Skeletal muscle satellite cell (primary cell): ENCODE results near the gene ANKMY1.

Experiments
- H3K27me3 ChIP-seq: 2 replicates; pipeline ENCODE4 v1.7.0; 2013; ENCODE audit warnings: low read length; ENCODE audit not compliant: control insufficient read depth, insufficient read depth
- H3K36me3 ChIP-seq: 2 replicates; pipeline ENCODE4 v1.7.0; 2013; ENCODE audit warnings: mild to moderate bottlenecking, control low read depth, low read length; ENCODE audit not compliant: insufficient read depth
- H3K4me1 ChIP-seq: 2 replicates; pipeline ENCODE4 v1.7.0; 2013; ENCODE audit warnings: low read length; ENCODE audit not compliant: control insufficient read depth, insufficient read depth
- H3K4me2 ChIP-seq: 2 replicates; pipeline ENCODE4 v1.7.0; 2013; ENCODE audit warnings: mild to moderate bottlenecking, low read length
- H3K4me3 ChIP-seq: 2 replicates; pipeline ENCODE4 v1.7.0; 2013; ENCODE audit warnings: low read length
- H3K9ac ChIP-seq: 2 replicates; pipeline ENCODE4 v1.7.0; 2013; ENCODE audit warnings: mild to moderate bottlenecking, low read depth, low read length, moderate library complexity
- H3K9me3 ChIP-seq: replicated peaks from 2 replicates; pipeline ENCODE4 v1.7.0; 2013; ENCODE audit warnings: mild to moderate bottlenecking, control low read depth, low read length

ANKMY1 gene

DNA sequence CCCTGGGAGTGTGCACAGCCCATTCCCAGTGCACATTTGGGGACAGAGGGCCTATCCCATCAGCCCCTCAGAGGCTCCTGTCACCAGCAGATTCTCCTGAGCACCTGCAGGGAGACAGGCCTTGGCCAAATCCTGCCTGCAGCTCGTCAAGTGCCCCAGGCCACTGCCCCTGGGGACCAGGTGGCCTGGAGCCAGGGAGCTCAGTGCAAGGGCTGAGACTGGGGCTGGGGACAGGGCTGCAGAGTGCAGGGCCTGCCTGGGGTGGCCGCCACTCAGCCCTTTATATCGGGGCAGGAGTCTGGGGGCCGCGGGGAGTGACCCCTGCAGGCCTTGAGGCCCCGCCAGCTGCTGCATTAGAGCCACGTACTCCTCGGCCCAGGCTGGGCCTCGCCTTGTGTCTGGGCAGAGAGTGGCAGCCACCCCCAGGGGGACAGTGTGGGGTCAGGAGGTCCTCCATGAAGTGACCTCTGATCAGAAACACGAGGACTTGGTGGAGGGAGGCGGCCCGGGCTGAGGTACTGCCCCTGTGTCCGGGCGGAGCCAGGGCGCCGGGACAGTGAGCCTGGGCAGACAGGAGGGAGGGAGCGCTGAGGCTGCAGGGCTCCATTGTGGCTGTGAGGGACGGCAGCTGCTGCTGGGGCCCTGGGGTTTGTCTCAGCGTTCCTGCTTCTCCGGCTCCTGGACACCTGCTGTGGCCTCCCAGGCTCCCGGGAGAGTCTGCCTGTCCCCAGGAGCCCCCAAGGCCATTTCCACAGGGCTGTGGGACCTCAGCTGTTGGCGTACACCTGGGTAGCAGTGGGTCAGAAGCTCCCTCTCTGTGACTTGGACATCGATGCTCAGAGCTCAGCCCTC, 98.2 kb downstream of the ANKMY1 start:
- Histone ChIP-seq H3K4me3 (no peak overlapping the region), H3K4me2 (no peak overlapping the region), H3K27me3 (no peaks in the 10 kb centered on the region), H3K9ac (no peak overlapping the region), H3K4me1 (no peaks in the 10 kb centered on the region), H3K36me3 (peaks cover 26% of the 10 kb centered on the region), H3K9me3 (no peaks in the 10 kb centered on the region)

- H3K9ac ChIP-seq, result no peak overlapping the region
These were observed 98.8 kb downstream of the ANKMY1 start for GRCh38 chr2:240458900-240459391.

DNA sequence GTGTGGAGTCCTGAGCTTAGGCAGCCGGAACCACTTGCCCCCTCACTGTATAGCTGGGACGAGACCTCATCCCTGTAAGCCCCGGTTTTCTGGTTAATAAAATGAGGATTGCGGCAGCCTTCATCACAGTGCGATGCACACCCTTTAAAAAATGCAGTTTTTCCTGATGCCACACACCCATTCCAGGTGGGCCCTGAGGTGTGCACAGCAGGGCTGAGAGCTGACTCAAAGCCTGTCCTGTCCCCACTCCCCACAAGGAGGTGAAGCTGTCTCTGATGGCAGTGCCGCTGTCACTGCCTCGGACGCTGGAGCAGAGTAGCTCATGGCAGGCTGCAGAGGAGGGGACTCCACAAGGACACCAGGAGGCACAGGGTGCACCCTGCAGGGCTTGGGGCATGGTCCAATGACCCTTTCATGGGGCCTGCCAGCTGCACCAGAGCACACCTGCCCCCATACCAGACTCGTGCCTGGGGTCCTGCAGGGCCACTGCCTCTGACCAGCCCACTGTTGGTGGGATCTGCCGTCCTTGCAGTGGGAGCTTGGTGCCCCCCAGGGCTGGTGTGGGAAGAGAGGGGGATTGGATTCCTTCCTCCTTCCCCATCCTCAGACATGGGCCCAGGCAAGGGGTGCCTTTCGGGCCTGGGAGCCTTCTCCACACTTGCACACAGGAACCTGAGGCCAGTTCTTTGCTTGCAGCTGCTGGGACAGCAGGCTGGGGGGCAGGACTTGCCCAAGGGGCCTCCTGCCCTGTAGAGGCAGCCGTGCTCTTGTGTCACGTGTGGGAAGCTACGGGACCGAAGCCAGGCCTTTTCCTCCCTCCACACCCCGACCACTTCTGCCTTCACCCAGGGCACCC, 99.5 kb downstream of the ANKMY1 start:
- peaks cover 16% of the 10 kb centered on the region for H3K36me3 ChIP-seq
- no peak overlapping the region for H3K9ac ChIP-seq
- H3K27me3 ChIP-seq, result no peaks in the 10 kb centered on the region
- no peaks in the 10 kb centered on the region for H3K4me1 ChIP-seq
- no peaks in the 10 kb centered on the region for H3K9me3 ChIP-seq
- H3K4me3 ChIP-seq, result no peak overlapping the region
- no peak overlapping the region for H3K4me2 ChIP-seq

More at GRCh38 chr2:240458900-240459391, 98.8 kb downstream of the ANKMY1 start:
- no peaks in the 10 kb centered on the region for H3K4me1 ChIP-seq
- H3K4me3 ChIP-seq, result no peak overlapping the region
- peaks cover 19% of the 10 kb centered on the region for H3K36me3 ChIP-seq
- no peaks in the 10 kb centered on the region for H3K27me3 ChIP-seq
- no peaks in the 10 kb centered on the region for H3K9me3 ChIP-seq
- H3K4me2 ChIP-seq, result no peak overlapping the region

GRCh38 chr2:240457223-240458043, 100.4 kb downstream of the ANKMY1 start:
- no peaks in the 10 kb centered on the region for H3K27me3 ChIP-seq
- H3K4me3 ChIP-seq, result no peak overlapping the region
- no peaks in the 10 kb centered on the region for H3K4me1 ChIP-seq
- H3K9me3 ChIP-seq, result no peaks in the 10 kb centered on the region
- H3K36me3 ChIP-seq, result peaks cover 12% of the 10 kb centered on the region
- no peak overlapping the region for H3K9ac ChIP-seq
- no peak overlapping the region for H3K4me2 ChIP-seq

DNA sequence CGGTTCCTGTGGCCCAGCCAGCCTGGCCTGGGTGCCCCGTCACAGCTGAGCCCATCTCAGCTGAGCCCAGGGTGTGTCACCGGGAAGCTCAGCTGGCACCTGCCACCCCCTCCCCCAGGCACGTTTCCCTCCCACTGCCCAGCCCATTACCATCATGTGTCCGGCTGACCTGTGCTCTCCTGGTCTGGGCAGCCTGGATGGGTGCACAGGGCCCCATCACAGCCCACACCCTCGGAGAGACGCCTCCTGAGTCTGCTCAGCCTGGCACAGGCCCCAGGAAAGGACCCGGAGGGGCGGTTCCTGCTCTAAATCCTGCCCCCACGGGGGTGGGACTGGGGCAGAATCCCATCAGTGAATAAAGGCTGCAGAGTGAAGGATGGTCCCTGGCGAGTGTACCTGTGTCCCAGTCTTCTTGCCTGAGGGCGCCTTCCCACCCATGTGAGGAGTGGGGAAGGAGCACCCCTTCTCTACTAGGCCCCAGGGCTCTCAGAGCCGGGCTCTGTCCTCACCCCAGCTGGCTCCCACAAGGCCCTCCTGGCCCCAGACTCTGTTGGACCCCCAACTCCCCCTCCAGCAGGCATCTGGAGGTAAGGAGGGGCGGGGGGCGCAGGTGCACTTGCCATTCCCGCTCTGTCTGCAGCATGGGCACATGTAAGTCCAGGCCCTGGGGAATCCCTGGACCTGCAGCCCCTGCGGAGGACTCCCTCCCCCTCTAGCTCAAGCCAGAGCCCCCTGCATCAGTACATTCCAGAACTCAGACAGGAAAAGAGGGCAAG, 101.2 kb downstream of the ANKMY1 start:
- Histone ChIP-seq H3K9me3 (no peaks in the 10 kb centered on the region), H3K4me2 (no peak overlapping the region), H3K9ac (no peak overlapping the region), H3K4me3 (no peak overlapping the region), H3K36me3 (peaks cover 12% of the 10 kb centered on the region), H3K27me3 (no peaks in the 10 kb centered on the region), H3K4me1 (peaks cover 8% of the 10 kb centered on the region)

GRCh38 chr2:240455647-240456446, 101.9 kb downstream of the ANKMY1 start:
- Histone ChIP-seq H3K36me3 (peaks cover 10% of the 10 kb centered on the region), H3K27me3 (no peaks in the 10 kb centered on the region), H3K9ac (no peak overlapping the region), H3K4me2 (no peak overlapping the region), H3K4me3 (no peak overlapping the region), H3K4me1 (peaks cover 16% of the 10 kb centered on the region), H3K9me3 (no peaks in the 10 kb centered on the region)

DNA sequence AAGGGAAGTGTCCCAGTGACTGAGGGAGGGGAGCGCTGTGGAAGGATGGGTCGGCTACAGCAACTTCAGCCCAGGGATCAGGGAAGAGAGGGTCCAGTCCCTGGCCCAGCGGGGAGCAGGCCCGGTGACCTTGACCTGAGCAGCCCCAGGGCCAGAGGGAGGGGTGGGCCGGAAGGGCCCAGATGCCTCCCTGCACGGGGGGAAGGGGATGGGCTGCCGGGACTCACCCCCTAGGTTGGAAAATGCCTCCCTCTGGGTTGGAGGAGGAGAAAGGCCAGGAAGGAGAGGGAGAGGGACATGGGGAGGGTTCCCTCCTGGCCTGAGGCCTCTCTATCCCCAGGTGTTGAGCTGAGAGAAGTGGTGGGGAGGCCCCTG, 102.5 kb downstream of the ANKMY1 start:
- H3K9ac ChIP-seq, result no peak overlapping the region
- H3K9me3 ChIP-seq, result no peaks in the 10 kb centered on the region
- H3K4me2 ChIP-seq, result no peak overlapping the region
- peaks cover 22% of the 10 kb centered on the region for H3K4me1 ChIP-seq
- no peak overlapping the region for H3K4me3 ChIP-seq
- peaks cover 8% of the 10 kb centered on the region for H3K36me3 ChIP-seq
- H3K27me3 ChIP-seq, result no peaks in the 10 kb centered on the region

- Histone ChIP-seq H3K9me3 (no peaks in the 10 kb centered on the region), H3K4me2 (no peak overlapping the region), H3K27me3 (no peaks in the 10 kb centered on the region), H3K36me3 (peaks cover 2% of the 10 kb centered on the region), H3K9ac (no peak overlapping the region), H3K4me3 (no peak overlapping the region), H3K4me1 (peaks cover 30% of the 10 kb centered on the region)
These were observed 103.5 kb downstream of the ANKMY1 start for GRCh38 chr2:240454106-240454901.

DNA sequence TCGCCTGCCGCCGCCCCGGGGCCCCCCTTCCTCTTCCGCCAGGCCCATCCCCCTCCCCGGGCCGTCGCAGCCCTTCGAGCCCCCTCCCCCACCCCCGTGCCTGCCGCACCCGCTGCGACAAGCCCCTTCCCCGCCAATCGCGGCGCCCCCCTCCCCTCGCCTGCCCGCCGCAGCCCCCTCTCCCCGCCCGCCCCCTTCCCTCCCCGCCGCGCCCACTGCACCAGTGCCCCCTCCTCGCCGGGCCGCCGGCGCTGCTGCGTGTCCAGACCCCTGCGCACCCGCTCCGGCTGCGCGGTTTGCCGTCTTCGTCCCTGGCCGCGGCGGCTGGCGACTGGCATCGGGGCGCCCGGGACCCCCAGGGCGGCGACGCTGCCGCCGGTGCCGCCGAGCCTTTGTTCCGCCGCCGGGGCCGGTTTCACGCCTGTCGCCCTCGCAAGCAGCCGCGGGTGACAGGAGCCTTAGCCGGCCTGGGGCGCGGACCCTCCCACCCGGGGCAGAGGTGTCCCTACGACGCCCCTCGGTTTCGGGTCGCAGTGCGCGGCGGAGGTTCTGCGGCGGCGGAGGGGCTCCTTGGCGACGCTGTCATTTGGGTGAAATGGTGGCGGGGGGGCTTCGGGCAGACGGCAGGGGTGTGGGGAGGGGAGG, 104.2 kb downstream of the ANKMY1 start:
- Histone ChIP-seq H3K9ac (no peak overlapping the region), H3K4me3 (no peak overlapping the region), H3K27me3 (no peaks in the 10 kb centered on the region), H3K9me3 (no peaks in the 10 kb centered on the region), H3K4me2 (no peak overlapping the region), H3K36me3 (no peaks in the 10 kb centered on the region), H3K4me1 (peaks cover 30% of the 10 kb centered on the region)
